Fibroblast of lung (primary cell): ENCODE measurements around the gene PANK4. TPM values are rescaled to one million over a fixed set of nuclear protein-coding genes. Genes with fewer than 3 reads are reported as not detected.

ENCODE experiments used
- DNase-seq, 2 donors: peaks; one replicate each; pipeline versions ENCODE4 v3.0.0 to v3.0.0-alpha.2; 2010; ENCODE audit warnings: low read depth in 2 of 2
- H2AFZ ChIP-seq: 2 replicates; pipeline ENCODE4 v1.5.1; 2012; ENCODE audit warnings: low read length, control low read depth, inconsistent platforms
- H3K27ac ChIP-seq: 2 replicates; pipeline ENCODE4 v1.5.1; 2011; ENCODE audit warnings: low read length, control low read depth; ENCODE audit not compliant: insufficient read depth
- H3K27me3 ChIP-seq: 2 replicates; pipeline ENCODE4 v1.5.1; 2011; ENCODE audit warnings: mild to moderate bottlenecking, low read length; ENCODE audit not compliant: control insufficient read depth, insufficient read depth
- H3K36me3 ChIP-seq: 2 replicates; pipeline ENCODE4 v1.5.1; 2011; ENCODE audit warnings: low read length; ENCODE audit not compliant: control insufficient read depth, insufficient read depth
- H3K4me1 ChIP-seq: 2 replicates; pipeline ENCODE4 v1.5.1; 2011; ENCODE audit warnings: low read length; ENCODE audit not compliant: control insufficient read depth, insufficient read depth; ENCODE audit errors: extremely low read depth
- H3K4me2 ChIP-seq: 2 replicates; pipeline ENCODE4 v1.5.1; 2011; ENCODE audit warnings: low read length, control low read depth; ENCODE audit not compliant: insufficient read depth; ENCODE audit errors: extremely low read depth
- H3K4me3 ChIP-seq, 4 experiments: fragments of 200-600 bp in 1 of 4; sonication (generic) in 1 of 4; replicated peaks in 1 of 4; 2 replicates each; pipeline ENCODE4 v1.5.1; 2011 to 2016; ENCODE audit warnings: low read length in 4 of 4, low read depth in 3 of 4, mild to moderate bottlenecking in 3 of 4, control low read depth in 2 of 4, inconsistent platforms in 1 of 4, mixed read lengths in 1 of 4; ENCODE audit not compliant: insufficient read depth in 1 of 4; ENCODE audit errors: control extremely low read depth in 1 of 4
- H3K79me2 ChIP-seq: 2 replicates; pipeline ENCODE4 v1.5.1; 2012; ENCODE audit warnings: mild to moderate bottlenecking, low read length, inconsistent platforms; ENCODE audit not compliant: control insufficient read depth, insufficient read depth
- H3K9ac ChIP-seq: 2 replicates; pipeline ENCODE4 v1.5.1; 2011; ENCODE audit warnings: mild to moderate bottlenecking, low read length, control low read depth; ENCODE audit not compliant: insufficient read depth
- H3K9me3 ChIP-seq: 2 replicates; pipeline ENCODE4 v1.5.1; 2012; ENCODE audit warnings: low read depth, low read length; ENCODE audit not compliant: control insufficient read depth, insufficient read depth
- H4K20me1 ChIP-seq: 2 replicates; pipeline ENCODE4 v1.5.1; 2011; ENCODE audit warnings: low read length; ENCODE audit not compliant: control insufficient read depth, insufficient read depth; ENCODE audit errors: extremely low read depth
- EZH2 ChIP-seq: IDR thresholded peaks from 2 replicates; pipeline ENCODE4 v1.5.1; 2012; ENCODE audit warnings: low read length, control low read depth, mild to moderate bottlenecking; ENCODE audit errors: missing control alignments
- polyA plus RNA-seq, 2 donors: library from polyadenylated mRNA; depleted of rRNA in 1 of 2; stranded (reverse) in 1 of 2; unstranded in 1 of 2; fragments of >200 nt; gene quantifications; 2 replicates each; pipeline ENCODE4 v1.2.1, GENCODE V29; 2011 to 2012; ENCODE audit warnings: missing spikeins in 1 of 2
- total RNA-seq: library from RNA; depleted of rRNA; stranded (reverse); fragments of >200 nt; gene quantifications from 2 replicates; pipeline ENCODE4 v1.2.1, GENCODE V29; 2014
- TF ChIP-seq, protein P1 (sequence below), 2 donors: IDR thresholded peaks in 1 of 2; conservative IDR thresholded peaks in 1 of 2; 1 replicate in 1 of 2; 2 replicates in 1 of 2; pipeline ENCODE4 v1.5.1; 2011 to 2012; ENCODE audit warnings: low read length in 2 of 2, control low read depth in 1 of 2, inconsistent platforms in 1 of 2, low read depth in 1 of 2, mild to moderate bottlenecking in 1 of 2

The PANK4 gene
- total and polyA plus RNA-seq, 2 donors (not counting 1 experiment from before 2014, with no cell fraction given): 8.5 to 17.0 TPM

DNA sequence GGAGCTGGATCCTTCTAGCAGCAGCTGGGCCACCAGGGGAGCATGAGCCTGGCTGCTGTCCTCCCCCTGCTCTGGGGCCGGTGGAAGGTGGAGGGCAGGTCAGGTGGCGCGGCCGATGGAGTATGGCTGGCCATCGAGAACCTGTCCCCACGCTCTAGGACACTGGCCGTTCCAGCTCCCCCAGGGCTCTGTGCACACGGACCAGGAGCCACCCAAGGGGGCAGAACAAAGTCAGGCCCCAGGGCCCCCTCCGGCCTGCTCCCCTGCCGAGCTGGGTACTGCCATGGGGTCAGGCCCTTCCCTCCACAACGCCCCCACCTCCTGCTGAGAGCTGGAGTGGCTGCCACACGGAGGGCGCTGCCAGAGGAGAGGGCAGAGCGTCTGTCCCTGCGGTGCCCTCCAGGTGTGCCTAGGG is 54.8 kb downstream of the PANK4 start:
- peaks cover 4% of the 10 kb centered on the region for H3K27me3 ChIP-seq
- H3K36me3 ChIP-seq: no peaks in the 10 kb centered on the region
- no peak overlapping the region for H3K4me2 ChIP-seq
- TF ChIP-seq EZH2: no peak
- TF ChIP-seq, protein P1, sequence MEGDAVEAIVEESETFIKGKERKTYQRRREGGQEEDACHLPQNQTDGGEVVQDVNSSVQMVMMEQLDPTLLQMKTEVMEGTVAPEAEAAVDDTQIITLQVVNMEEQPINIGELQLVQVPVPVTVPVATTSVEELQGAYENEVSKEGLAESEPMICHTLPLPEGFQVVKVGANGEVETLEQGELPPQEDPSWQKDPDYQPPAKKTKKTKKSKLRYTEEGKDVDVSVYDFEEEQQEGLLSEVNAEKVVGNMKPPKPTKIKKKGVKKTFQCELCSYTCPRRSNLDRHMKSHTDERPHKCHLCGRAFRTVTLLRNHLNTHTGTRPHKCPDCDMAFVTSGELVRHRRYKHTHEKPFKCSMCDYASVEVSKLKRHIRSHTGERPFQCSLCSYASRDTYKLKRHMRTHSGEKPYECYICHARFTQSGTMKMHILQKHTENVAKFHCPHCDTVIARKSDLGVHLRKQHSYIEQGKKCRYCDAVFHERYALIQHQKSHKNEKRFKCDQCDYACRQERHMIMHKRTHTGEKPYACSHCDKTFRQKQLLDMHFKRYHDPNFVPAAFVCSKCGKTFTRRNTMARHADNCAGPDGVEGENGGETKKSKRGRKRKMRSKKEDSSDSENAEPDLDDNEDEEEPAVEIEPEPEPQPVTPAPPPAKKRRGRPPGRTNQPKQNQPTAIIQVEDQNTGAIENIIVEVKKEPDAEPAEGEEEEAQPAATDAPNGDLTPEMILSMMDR (conservative IDR thresholded peaks at IDR 0.05 in 1 of 2, IDR thresholded peaks at IDR 0.05 in 1 of 2; ENCODE audit: low read depth in 1 of 2, low read length in 2 of 2): no peak
- H3K4me3 ChIP-seq: no peak overlapping the region
- H2AFZ ChIP-seq: no peak overlapping the region
- H4K20me1 ChIP-seq: no peaks in the 10 kb centered on the region
- DNase-seq: no peak
- H3K9me3 ChIP-seq: no peaks in the 10 kb centered on the region
- H3K79me2 ChIP-seq: no peaks in the 10 kb centered on the region
- H3K9ac ChIP-seq: no peak overlapping the region
- H3K27ac ChIP-seq: no peak overlapping the region
- no peaks in the 10 kb centered on the region for H3K4me1 ChIP-seq

- no peak overlapping the region for H2AFZ ChIP-seq
- DNase-seq: no peak
- H3K9ac ChIP-seq: no peak overlapping the region
- peaks cover 4% of the 10 kb centered on the region for H3K27me3 ChIP-seq
- H3K79me2 ChIP-seq: no peaks in the 10 kb centered on the region
- no peak overlapping the region for H3K4me2 ChIP-seq
- no peaks in the 10 kb centered on the region for H3K36me3 ChIP-seq
- no peaks in the 10 kb centered on the region for H4K20me1 ChIP-seq
- no peak overlapping the region for H3K4me3 ChIP-seq
- TF ChIP-seq EZH2: no peak
- TF ChIP-seq, protein P1 (conservative IDR thresholded peaks at IDR 0.05 in 1 of 2, IDR thresholded peaks at IDR 0.05 in 1 of 2; ENCODE audit: low read depth in 1 of 2, low read length in 2 of 2): no peak
- no peak overlapping the region for H3K27ac ChIP-seq
- no peaks in the 10 kb centered on the region for H3K9me3 ChIP-seq
- H3K4me1 ChIP-seq: no peaks in the 10 kb centered on the region
These were observed 55.3 kb downstream of the PANK4 start for GRCh38 chr1:2471159-2471471.

GRCh38 chr1:2470290-2471158 is 55.9 kb downstream of the PANK4 start:
- H2AFZ ChIP-seq: no peak overlapping the region
- H3K4me1 ChIP-seq: no peaks in the 10 kb centered on the region
- no peaks in the 10 kb centered on the region for H3K79me2 ChIP-seq
- H4K20me1 ChIP-seq: no peaks in the 10 kb centered on the region
- no peak overlapping the region for H3K27ac ChIP-seq
- DNase-seq: no peak
- H3K9ac ChIP-seq: no peak overlapping the region
- H3K27me3 ChIP-seq: peaks cover 4% of the 10 kb centered on the region
- no peak overlapping the region for H3K4me3 ChIP-seq
- H3K36me3 ChIP-seq: no peaks in the 10 kb centered on the region
- TF ChIP-seq, protein P1 (conservative IDR thresholded peaks at IDR 0.05 in 1 of 2, IDR thresholded peaks at IDR 0.05 in 1 of 2; ENCODE audit: low read depth in 1 of 2, low read length in 2 of 2): no peak
- TF ChIP-seq EZH2: peak; percentile 25
- no peaks in the 10 kb centered on the region for H3K9me3 ChIP-seq
- H3K4me2 ChIP-seq: no peak overlapping the region
